K562 (cell line): Measurements from ENCODE around the gene NADK. TPM values are rescaled to one million over a fixed set of nuclear protein-coding genes. Genes with fewer than 3 reads are reported as not detected.

ENCODE experiments used
- ATAC-seq: fragments of 200-7000 bp; cut with Tn5 transposase; 3 replicates; pipeline ENCODE4 v1.9.1; 2020; ENCODE audit warnings: moderate library complexity
- BruUV-seq: library from RNA; stranded (reverse); fragments of 400-500 nt; replicated peaks from 2 replicates; lab custom pipeline; 2021; lab: Mats Ljungman, UMichigan
- CTCF ChIA-PET: fragments of 300-600 bp; formaldehyde crosslinking; extraction: SDS; loops from one replicate; lab custom pipeline; 2021; ENCODE audit warnings: low intra/inter-chr PET ratio; lab: Yijun Ruan, JAX
- POLR2A ChIA-PET: fragments of 300-600, 350-650 bp; sonication (Branson Sonifier 250); formaldehyde crosslinking; extraction: SDS; loops from one replicate; lab custom pipeline; 2021; ENCODE audit warnings: antibody characterized with exemption, inconsistent platforms; lab: Yijun Ruan, JAX
- DNase-seq, 4 experiments: peaks; one replicate each; pipeline versions ENCODE4 v3.0.0 to v3.0.0-alpha.2; 2011 to 2018; ENCODE audit warnings: low spot score in 3 of 4, mixed read lengths in 3 of 4; ENCODE audit errors: extremely low read depth in 1 of 4
- FAIRE-seq: peaks from 2 replicates; lab custom pipeline; 2011; peaks lifted over from hg19 to GRCh38; lab: Jason Lieb, UNC
- H2AFZ ChIP-seq: 2 replicates; pipeline ENCODE4 v1.6.0; 2011; ENCODE audit warnings: low read depth, low read length, control low read depth, inconsistent platforms
- H3K27ac ChIP-seq: fragments of 200-600 bp; 3 replicates; pipeline ENCODE4 v1.8.0; 2011; ENCODE audit warnings: low read depth, mild to moderate bottlenecking, control low read depth, inconsistent platforms, low read length, moderate library complexity, mixed read lengths; ENCODE audit errors: extremely low read depth
- H3K27me3 ChIP-seq, 2 experiments: fragments of 300-600 bp in 1 of 2; 2 replicates in 1 of 2; 3 replicates in 1 of 2; pipeline versions ENCODE4 v1.6.0 to v1.8.0; 2011; ENCODE audit warnings: inconsistent platforms in 2 of 2, low read length in 2 of 2, mild to moderate bottlenecking in 1 of 2, mixed read lengths in 1 of 2, moderate library complexity in 1 of 2; ENCODE audit not compliant: control insufficient read depth in 2 of 2, insufficient read depth in 2 of 2
- H3K36me3 ChIP-seq: fragments of 300-600 bp; 3 replicates; pipeline ENCODE4 v1.8.0; 2011; ENCODE audit warnings: mild to moderate bottlenecking, low read length, inconsistent platforms; ENCODE audit not compliant: control insufficient read depth, insufficient read depth
- H3K4me1 ChIP-seq, 2 experiments: fragments of 200-600 bp in 1 of 2; replicated peaks in 1 of 2; 2 replicates in 1 of 2; 3 replicates in 1 of 2; pipeline versions ENCODE4 v1.5.1 to v1.8.0; 2011; ENCODE audit warnings: inconsistent platforms in 2 of 2, low read length in 2 of 2, mild to moderate bottlenecking in 1 of 2, mixed read lengths in 1 of 2, moderate library complexity in 1 of 2; ENCODE audit not compliant: control insufficient read depth in 2 of 2, insufficient read depth in 2 of 2
- H3K4me2 ChIP-seq: 2 replicates; pipeline ENCODE4 v1.6.1; 2011; ENCODE audit warnings: low read length, control low read depth, inconsistent platforms, mixed read lengths; ENCODE audit not compliant: insufficient read depth
- H3K4me3 ChIP-seq: fragments of 200-600 bp; sonication (generic), shearing (Covaris generic); 2 replicates; pipeline ENCODE4 v1.5.1; 2016; ENCODE audit warnings: control low read depth, inconsistent platforms
- H3K79me2 ChIP-seq: fragments of 200-600 bp; 3 replicates; pipeline ENCODE4 v1.8.0; 2011; ENCODE audit warnings: low read length, inconsistent platforms; ENCODE audit not compliant: control insufficient read depth, insufficient read depth
- H3K9ac ChIP-seq, 2 experiments: 2 replicates each; pipeline versions ENCODE4 v1.6.0 to v1.6.1; 2011; ENCODE audit warnings: low read depth in 2 of 2, low read length in 2 of 2, control low read depth in 1 of 2, inconsistent platforms in 1 of 2, mild to moderate bottlenecking in 1 of 2, mixed read lengths in 1 of 2; ENCODE audit not compliant: insufficient read depth in 1 of 2
- H3K9me1 ChIP-seq: one replicate; pipeline ENCODE4 v1.6.0; 2011; ENCODE audit warnings: inconsistent platforms, mild to moderate bottlenecking, low read length, moderate library complexity; ENCODE audit not compliant: control insufficient read depth, insufficient read depth
- H3K9me3 ChIP-seq: replicated peaks from 2 replicates; pipeline ENCODE4 v1.5.1; 2011; ENCODE audit warnings: low read depth, low read length, inconsistent platforms; ENCODE audit not compliant: control insufficient read depth, insufficient read depth
- H4K20me1 ChIP-seq: replicated peaks from 2 replicates; pipeline ENCODE4 v1.6.1; 2011; ENCODE audit warnings: low read length, inconsistent platforms, mixed read lengths; ENCODE audit not compliant: control insufficient read depth, insufficient read depth
- CBFA2T3 ChIP-seq: fragments of 450-650 bp; IDR thresholded peaks from 2 replicates; pipeline ENCODE4 v1.6.1; 2017
- DPF2 ChIP-seq: fragments of 450-650 bp; IDR thresholded peaks from 2 replicates; pipeline ENCODE4 v1.6.1; 2016
- HES1 ChIP-seq: fragments of 450-650 bp; IDR thresholded peaks from 2 replicates; pipeline ENCODE4 v1.6.1; 2016; ENCODE audit warnings: low read depth, mild to moderate bottlenecking, moderate library complexity
- JUND ChIP-seq, 2 experiments: IDR thresholded peaks; 2 replicates in 1 of 2; 3 replicates in 1 of 2; pipeline ENCODE4 v1.6.1; 2011; ENCODE audit warnings: borderline replicate concordance in 2 of 2, low read depth in 2 of 2, low read length in 2 of 2, improper control_type of control experiment in 1 of 2, missing biosample characterization in 1 of 2, missing genetic modification characterization in 1 of 2, missing genetic modification reagents in 1 of 2
- MECOM ChIP-seq: fragments of 250-450 bp; sonication (Bioruptor Pico); IDR thresholded peaks from 2 replicates; pipeline ENCODE4 v1.8.0; 2022; ENCODE audit warnings: inconsistent platforms
- NFIC ChIP-seq: fragments of 450-650 bp; IDR thresholded peaks from 2 replicates; pipeline ENCODE4 v1.6.1; 2017; ENCODE audit warnings: mild to moderate bottlenecking, inconsistent platforms
- PURB ChIP-seq: sonication (generic); formaldehyde crosslinking; IDR thresholded peaks from 2 replicates; pipeline ENCODE4 v1.9.0; 2021; ENCODE audit warnings: low read depth, mild to moderate bottlenecking, missing genetic modification reagents
- RCOR1 ChIP-seq, 2 experiments: IDR thresholded peaks; 2 replicates each; pipeline ENCODE4 v1.6.1; 2012; ENCODE audit warnings: low read depth in 2 of 2, low read length in 2 of 2, borderline replicate concordance in 1 of 2, improper control_type of control experiment in 1 of 2
- SOX6 ChIP-seq: fragments of 450-650 bp; IDR thresholded peaks from 2 replicates; pipeline ENCODE4 v1.6.1; 2014; ENCODE audit warnings: mild to moderate bottlenecking
- SP1 ChIP-seq: sonication (generic); formaldehyde crosslinking; IDR thresholded peaks from 2 replicates; pipeline ENCODE4 v1.8.1; 2022; ENCODE audit warnings: mild to moderate bottlenecking, missing genetic modification reagents
- TBL1XR1 ChIP-seq, 2 experiments: IDR thresholded peaks; 2 replicates each; pipeline ENCODE4 v1.6.1; 2012; ENCODE audit warnings: improper control_type of control experiment in 2 of 2, low read length in 2 of 2, mild to moderate bottlenecking in 1 of 2
- TFAM ChIP-seq: fragments of 250-450 bp; sonication (Bioruptor Pico); conservative IDR thresholded peaks from 2 replicates; pipeline ENCODE4 v1.5.0; 2021; ENCODE audit warnings: mild to moderate bottlenecking, moderate library complexity
- ZNF561 ChIP-seq: fragments of 450-650 bp; formaldehyde crosslinking; conservative IDR thresholded peaks from 2 replicates; pipeline ENCODE4 v1.4.0; 2020; ENCODE audit warnings: mild to moderate bottlenecking, moderate library complexity
- ZNF75A ChIP-seq: fragments of 450-650 bp; formaldehyde crosslinking; IDR thresholded peaks from 2 replicates; pipeline ENCODE4 v1.4.0; 2020; ENCODE audit warnings: mild to moderate bottlenecking
- WGBS: fragments of 100-300 bp; shearing (Covaris generic); methylation state at CpG from one replicate; pipeline ENCODE4 v1.1.6; 2016; ENCODE audit warnings: low coverage, mixed read lengths; ENCODE audit not compliant: insufficient coverage; ENCODE audit errors: missing lambda C conversion rate; 5-methylcytosine and 5-hydroxymethylcytosine counted together
- in situ Hi-C: fragments of 300-500 bp; cut with MboI; formaldehyde crosslinking; loops from 4 replicates; pipeline ENCODE4 v1.15.0; 2018; ENCODE audit warnings: inconsistent platforms, mixed read lengths
- intact Hi-C: fragments of 100-400 bp; cut with micrococcal nuclease; formaldehyde crosslinking; loops from 2 replicates; pipeline ENCODE4 v1.14.2; 2022
- polyA plus RNA-seq, 8 experiments: library from polyadenylated mRNA; depleted of rRNA in 4 of 8; stranded (reverse) in 5 of 8; unstranded in 3 of 8; fragments of >200 nt; fragmentation: Nextera tagmentation in 2 of 8; fragmentation: Illumina TruSeq in 1 of 8; extraction: Ambion mirVana in 2 of 8; extraction: Trizol in 1 of 8; gene quantifications; 2 replicates each; pipeline versions ENCODE4 v1.2.1 to v1.2.3, GENCODE V29; 2011 to 2014; ENCODE audit warnings: inconsistent platforms in 1 of 8, missing spikeins in 1 of 8
- total RNA-seq, 7 experiments: library from RNA; depleted of rRNA in 6 of 7; stranded (reverse); fragments of >200 nt in 6 of 7; fragmentation: Illumina TruSeq in 2 of 7; extraction: Trizol in 2 of 7; gene quantifications; 2 replicates each; pipeline versions ENCODE4 v1.2.1 to v1.2.3, GENCODE V29; 2011 to 2021; ENCODE audit warnings: low replicate concordance in 1 of 7
- TF ChIP-seq, protein P1 (sequence below): fragments of 450-650 bp; formaldehyde crosslinking; IDR thresholded peaks from 2 replicates; pipeline ENCODE4 v1.4.0; 2020; ENCODE audit warnings: mild to moderate bottlenecking, moderate library complexity

NADK gene
- total and polyA plus RNA-seq, 9 of the 15 experiments (the other 6 are each of a cell fraction or from before 2014, with no cell fraction given) = 1.5 to 135 (median 75.1) TPM

DNA sequence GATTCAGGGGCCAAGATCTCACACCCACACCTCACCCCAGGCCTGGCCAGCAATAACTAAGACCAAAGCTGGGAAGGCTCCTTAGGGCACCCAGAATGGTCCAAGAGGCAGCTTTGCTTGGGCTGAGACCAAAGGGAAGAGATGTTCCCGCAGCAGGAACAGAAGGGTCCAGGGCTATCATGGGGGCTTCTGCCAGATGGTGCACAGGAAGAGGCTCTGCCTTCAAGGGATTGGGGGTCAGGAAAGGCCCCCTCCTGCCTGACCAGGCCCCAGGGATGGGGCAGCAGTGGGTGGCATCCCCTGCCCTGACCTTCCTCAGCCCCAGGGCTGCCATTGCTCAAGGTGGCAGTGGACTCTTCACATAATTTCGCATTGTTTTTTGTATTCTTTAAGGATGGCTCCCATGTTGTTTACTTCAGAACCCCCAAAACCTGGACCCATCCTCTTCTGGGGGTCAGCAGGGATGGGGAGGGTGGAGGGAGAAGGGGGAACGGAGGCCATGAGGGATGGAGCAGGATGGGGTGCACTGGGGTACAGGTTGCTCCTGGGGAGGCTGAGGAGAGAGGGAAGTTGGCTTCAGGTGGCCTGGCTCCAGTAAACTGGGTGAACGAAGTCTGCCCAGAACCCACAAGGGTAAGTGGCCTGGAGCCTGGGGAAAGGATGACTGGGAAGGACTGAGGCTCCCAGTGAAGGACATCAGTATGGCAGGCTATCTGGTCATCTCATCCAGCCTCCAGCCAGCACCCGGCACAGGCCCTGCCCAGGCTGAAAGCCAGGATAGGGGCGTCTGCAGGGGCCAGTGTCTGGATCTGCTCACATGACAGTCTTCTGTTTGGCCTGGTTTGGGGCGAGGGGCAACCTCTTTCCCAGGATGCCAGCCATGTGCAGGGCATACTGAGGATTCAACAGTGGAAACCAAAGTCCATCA is 2.6 kb upstream of the NADK start (continued):
- TF ChIP-seq HES1 = no peak

GRCh38 chr1:1779691-1780597 is 1.7 kb upstream of the NADK start:
- no peak overlapping the region for H3K4me3 ChIP-seq
- peak; percentile 16; the same call in 1 of the 2 replicates for TF ChIP-seq PURB (CRISPR knock-in tag)
- TF ChIP-seq RCOR1 (IDR thresholded peaks at IDR 0.05; ENCODE audit: borderline replicate concordance in 1 of 2, low read depth in 2 of 2, low read length in 2 of 2) = peak in 1 of 2 experiments; percentile 83; a peak in 2 of 4 replicates
- 0 out of 4 replicates have a peak, but pooled peaks of 1 of the 2 experiments have one; percentile 38 for TF ChIP-seq TBL1XR1 (IDR thresholded peaks at IDR 0.05; ENCODE audit: low read length in 2 of 2)
- no peak for TF ChIP-seq MECOM (CRISPR knock-in tag)
- TF ChIP-seq, protein P1, sequence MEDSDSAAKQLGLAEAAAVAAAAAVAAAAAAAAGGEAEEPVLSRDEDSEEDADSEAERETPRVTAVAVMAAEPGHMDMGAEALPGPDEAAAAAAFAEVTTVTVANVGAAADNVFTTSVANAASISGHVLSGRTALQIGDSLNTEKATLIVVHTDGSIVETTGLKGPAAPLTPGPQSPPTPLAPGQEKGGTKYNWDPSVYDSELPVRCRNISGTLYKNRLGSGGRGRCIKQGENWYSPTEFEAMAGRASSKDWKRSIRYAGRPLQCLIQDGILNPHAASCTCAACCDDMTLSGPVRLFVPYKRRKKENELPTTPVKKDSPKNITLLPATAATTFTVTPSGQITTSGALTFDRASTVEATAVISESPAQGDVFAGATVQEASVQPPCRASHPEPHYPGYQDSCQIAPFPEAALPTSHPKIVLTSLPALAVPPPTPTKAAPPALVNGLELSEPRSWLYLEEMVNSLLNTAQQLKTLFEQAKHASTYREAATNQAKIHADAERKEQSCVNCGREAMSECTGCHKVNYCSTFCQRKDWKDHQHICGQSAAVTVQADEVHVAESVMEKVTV (CRISPR knock-in tag) = 0 out of 2 replicates have a peak, but pooled peaks have one; percentile 16
- TF ChIP-seq SP1 = peak; percentile 68; the same call in 1 of the 2 replicates
- TF ChIP-seq TFAM (CRISPR knock-in tag) = no peak
- TF ChIP-seq ZNF561 = no peak
- TF ChIP-seq NFIC = peak; percentile 68
- TF ChIP-seq ZNF75A (CRISPR knock-in tag) = peak; percentile 22; the same call in 1 of the 2 replicates
- TF ChIP-seq JUND (IDR thresholded peaks at IDR 0.05; ENCODE audit: borderline replicate concordance, low read depth, low read length) = peak; percentile 62; the same call in 1 of the 2 replicates
- TF ChIP-seq JUND (tag; IDR thresholded peaks at IDR 0.05; ENCODE audit: borderline replicate concordance, low read depth, low read length) = peak; percentile 45; the same call in 1 of the 3 replicates
- peak; percentile 22; the same call in 1 of the 2 replicates for TF ChIP-seq CBFA2T3
- peak; percentile 98 for TF ChIP-seq SOX6
- peak; percentile 61 for TF ChIP-seq DPF2

More at GRCh38 chr1:1779691-1780597, 1.7 kb upstream of the NADK start:
- 32% methylated on average over 19 of the region's 19 CpGs for WGBS
- Histone ChIP-seq H3K9ac (peak overlapping the region; percentile 86 to 96), H3K27ac (peak overlapping the region; percentile 94), H4K20me1 (peaks cover 16% of the 10 kb centered on the region; the same call in 1 of the 2 replicates), H3K27me3 (no peaks in the 10 kb centered on the region), H3K4me1 (peaks cover 68 to 72% of the 10 kb centered on the region in 2 experiments), H3K36me3 (peaks cover 25% of the 10 kb centered on the region), H3K9me1 (no peaks in the 10 kb centered on the region), H3K79me2 (peaks cover 34% of the 10 kb centered on the region), H2AFZ (peak overlapping the region; percentile 71), H3K4me2 (peak overlapping the region; percentile 92), H3K9me3 (no peaks in the 10 kb centered on the region)
- intact Hi-C loops (loop anchor here (2.0 kb wide), 2 partner anchors 21 to 127 kb away; no protein-coding TSS in a partner anchor), in situ Hi-C loops (no loop called here)
- FAIRE-seq (peak; percentile 84), DNase-seq (peak; percentile 41 to 77 (median 58)), ATAC-seq (peak; percentile 1)
- ChIA-PET POLR2A (interaction anchor here (0.5 to 2.3 kb wide), 15 partner anchors 9 to 502 kb away, joined by 3 to 12 read pairs (median 4); no protein-coding TSS in a partner anchor), CTCF (no interaction called here)
- BruUV-seq = no TSS peak
